Mucosa of rectum (tissue), 2 donors: ENCODE data around the gene MCUR1.
A peak's percentile ranks its signal among the peaks of the same experiment; 100 is the strongest.
"Not testable (repeated sequence)": the region's sequence is repeated elsewhere in the genome, so short reads cannot be mapped to it uniquely, and the experiment has no call there.

Experiments used
- H3K27ac ChIP-seq, 2 donors: one replicate each; pipeline ENCODE4 v1.7.0; 2013; ENCODE audit warnings: inconsistent platforms in 2 of 2, low read depth in 2 of 2, low read length in 2 of 2
- H3K27me3 ChIP-seq, 2 donors: one replicate each; pipeline ENCODE4 v1.7.0; 2013; ENCODE audit warnings: low read length in 2 of 2; ENCODE audit not compliant: control insufficient read depth in 2 of 2, insufficient read depth in 2 of 2
- H3K36me3 ChIP-seq, 2 donors: one replicate each; pipeline ENCODE4 v1.7.0; 2013; ENCODE audit warnings: low read length in 2 of 2; ENCODE audit not compliant: control insufficient read depth in 2 of 2, insufficient read depth in 2 of 2
- H3K4me1 ChIP-seq, 2 donors: one replicate each; pipeline ENCODE4 v1.7.0; 2013; ENCODE audit warnings: low read length in 2 of 2, mild to moderate bottlenecking in 1 of 2; ENCODE audit not compliant: control insufficient read depth in 2 of 2, insufficient read depth in 2 of 2
- H3K4me3 ChIP-seq, 2 donors: one replicate each; pipeline ENCODE4 v1.7.0; 2013; ENCODE audit warnings: low read length in 2 of 2
- H3K9ac ChIP-seq, 2 donors: one replicate each; pipeline ENCODE4 v1.7.0; 2013; ENCODE audit warnings: low read length in 2 of 2, low read depth in 1 of 2, mild to moderate bottlenecking in 1 of 2
- H3K9me3 ChIP-seq, 2 donors: one replicate each; pipeline ENCODE4 v1.7.0; 2013; ENCODE audit warnings: low read length in 2 of 2; ENCODE audit not compliant: control insufficient read depth in 2 of 2
- donor health status: healthy.
- donor health status: Normal muscosa, but diverticular disease.

MCUR1 gene

GRCh38 chr6:13848522-13849150 lies 34.3 kb upstream of the MCUR1 start:
- H3K27ac ChIP-seq = peak overlapping the region in 1 of 2 donors; percentile 16
- no peak overlapping the region for H3K9ac ChIP-seq
- no peaks in the 10 kb centered on the region for H3K4me1 ChIP-seq
- no peak overlapping the region for H3K4me3 ChIP-seq
- H3K9me3 ChIP-seq = no peaks in the 10 kb centered on the region
- H3K36me3 ChIP-seq = no peaks in the 10 kb centered on the region
- no peaks in the 10 kb centered on the region for H3K27me3 ChIP-seq

GRCh38 chr6:13847326-13848050 lies 33.1 kb upstream of the MCUR1 start:
- no peaks in the 10 kb centered on the region for H3K27me3 ChIP-seq
- no peak overlapping the region for H3K4me3 ChIP-seq
- H3K9ac ChIP-seq = no peak overlapping the region
- no peaks in the 10 kb centered on the region for H3K36me3 ChIP-seq
- no peaks in the 10 kb centered on the region for H3K9me3 ChIP-seq
- no peaks in the 10 kb centered on the region for H3K4me1 ChIP-seq
- H3K27ac ChIP-seq = no peak overlapping the region

- Histone ChIP-seq H3K36me3 (no peaks in the 10 kb centered on the region), H3K27me3 (no peaks in the 10 kb centered on the region), H3K4me1 (no peaks in the 10 kb centered on the region), H3K4me3 (no peak overlapping the region), H3K9me3 (no peaks in the 10 kb centered on the region), H3K27ac (no peak overlapping the region), H3K9ac (no peak overlapping the region)
Measured at GRCh38 chr6:13846841-13847240, 32.5 kb upstream of the MCUR1 start.

GRCh38 chr6:13841936-13842335 lies 27.6 kb upstream of the MCUR1 start:
- H3K36me3 ChIP-seq = no peaks in the 10 kb centered on the region
- H3K9ac ChIP-seq = no peak overlapping the region
- no peak overlapping the region for H3K27ac ChIP-seq
- H3K27me3 ChIP-seq = no peaks in the 10 kb centered on the region
- H3K4me3 ChIP-seq = no peak overlapping the region
- H3K4me1 ChIP-seq = no peaks in the 10 kb centered on the region
- H3K9me3 ChIP-seq = no peaks in the 10 kb centered on the region

- Histone ChIP-seq H3K27me3 (no peaks in the 10 kb centered on the region), H3K4me1 (no peaks in the 10 kb centered on the region), H3K9me3 (no peaks in the 10 kb centered on the region), H3K9ac (no peak overlapping the region), H3K36me3 (no peaks in the 10 kb centered on the region), H3K27ac (no peak overlapping the region), H3K4me3 (no peak overlapping the region)
Measured at GRCh38 chr6:13838616-13839015, 24.3 kb upstream of the MCUR1 start.

- H3K9ac ChIP-seq = no peak overlapping the region
- no peaks in the 10 kb centered on the region for H3K27me3 ChIP-seq
- no peaks in the 10 kb centered on the region for H3K9me3 ChIP-seq
- H3K4me1 ChIP-seq = no peaks in the 10 kb centered on the region
- no peak overlapping the region for H3K4me3 ChIP-seq
- H3K27ac ChIP-seq = no peak overlapping the region
- no peaks in the 10 kb centered on the region for H3K36me3 ChIP-seq
Measured at GRCh38 chr6:13836170-13836569, 21.8 kb upstream of the MCUR1 start.

GRCh38 chr6:13834790-13835189 lies 20.4 kb upstream of the MCUR1 start:
- no peaks in the 10 kb centered on the region for H3K9me3 ChIP-seq
- no peak overlapping the region for H3K9ac ChIP-seq
- no peaks in the 10 kb centered on the region for H3K4me1 ChIP-seq
- H3K27ac ChIP-seq = no peak overlapping the region
- no peak overlapping the region for H3K4me3 ChIP-seq
- no peaks in the 10 kb centered on the region for H3K36me3 ChIP-seq
- H3K27me3 ChIP-seq = no peaks in the 10 kb centered on the region

- H3K27me3 ChIP-seq, H3K4me3 ChIP-seq, H3K36me3 ChIP-seq, H3K9me3 ChIP-seq, H3K27ac ChIP-seq, H3K4me1 ChIP-seq, H3K9ac ChIP-seq: not testable (repeated sequence)
Measured at GRCh38 chr6:13834018-13834417, 19.7 kb upstream of the MCUR1 start.

- no peaks in the 10 kb centered on the region for H3K36me3 ChIP-seq
- H3K27me3 ChIP-seq = no peaks in the 10 kb centered on the region
- H3K9ac ChIP-seq = no peak overlapping the region
- H3K27ac ChIP-seq = no peak overlapping the region
- no peaks in the 10 kb centered on the region for H3K9me3 ChIP-seq
- H3K4me3 ChIP-seq = no peak overlapping the region
- H3K4me1 ChIP-seq = no peaks in the 10 kb centered on the region
Measured at GRCh38 chr6:13832778-13833177, 18.4 kb upstream of the MCUR1 start.

- Histone ChIP-seq H3K4me1 (no peaks in the 10 kb centered on the region), H3K27me3 (no peaks in the 10 kb centered on the region), H3K4me3 (no peak overlapping the region), H3K9me3 (no peaks in the 10 kb centered on the region), H3K27ac (no peak overlapping the region), H3K36me3 (no peaks in the 10 kb centered on the region), H3K9ac (no peak overlapping the region)
Measured at GRCh38 chr6:13831615-13832014, 17.3 kb upstream of the MCUR1 start.
